Left ventricle myocardium inferior (tissue), 1 donor: ENCODE measurements around the gene MBNL2. TPM values are rescaled to one million over a fixed set of nuclear protein-coding genes. Genes with fewer than 3 reads are reported as not detected.

ENCODE experiments used
- DNase-seq: peaks from one replicate; pipeline ENCODE4 v3.0.0-alpha.2; 2020
- H3K27ac ChIP-seq: fragments of 200-600 bp; replicated peaks from 2 replicates; pipeline ENCODE4 v1.8.0; 2021
- H3K27me3 ChIP-seq: fragments of 200-600 bp; 2 replicates; pipeline ENCODE4 v1.8.0; 2021; ENCODE audit warnings: low read depth
- H3K36me3 ChIP-seq: fragments of 200-600 bp; 2 replicates; pipeline ENCODE4 v1.8.0; 2021
- H3K4me1 ChIP-seq: fragments of 200-600 bp; 2 replicates; pipeline ENCODE4 v1.8.0; 2021
- H3K4me3 ChIP-seq: fragments of 200-600 bp; 2 replicates; pipeline ENCODE4 v1.8.0; 2021; ENCODE audit warnings: mild to moderate bottlenecking, moderate library complexity
- H3K9me3 ChIP-seq: fragments of 200-600 bp; replicated peaks from 2 replicates; pipeline ENCODE4 v1.8.0; 2021
- CTCF ChIP-seq: fragments of 200-600 bp; IDR thresholded peaks from 2 replicates; pipeline ENCODE4 v1.8.0; 2021; ENCODE audit warnings: antibody characterized with exemption, mild to moderate bottlenecking, borderline replicate concordance
- intact Hi-C: fragments of 100-400 bp; cut with micrococcal nuclease; formaldehyde crosslinking; loops from one replicate; pipeline ENCODE4 v1.11.0; 2022
- total RNA-seq: library from RNA; stranded (reverse); fragmentation: NEBNext Ultra II Directional; extraction: Animal tissue kit (Norgen Biotek cat#: 25700); gene quantifications from one replicate; pipeline ENCODE4 v1.2.1, GENCODE V29; 2021
- donor health status: DM: no; HTN: yes; CAD: no; lungs with severe emphysema.

Gene MBNL2
- total RNA-seq, 1 donor from 2014 or later: 76.5 TPM

GRCh38 chr13:97392020-97392419 lies 169.9 kb downstream of the MBNL2 start:
- DNase-seq: no peak

GRCh38 chr13:97394542-97394941 lies 172.4 kb downstream of the MBNL2 start:
- no peak for DNase-seq

More at GRCh38 chr13:97392020-97392419, 169.9 kb downstream of the MBNL2 start:
- Histone ChIP-seq H3K9me3 (no peaks in the 10 kb centered on the region), H3K4me1 (peaks cover 20% of the 10 kb centered on the region), H3K27me3 (no peaks in the 10 kb centered on the region), H3K4me3 (no peak overlapping the region), H3K36me3 (peaks cover 32% of the 10 kb centered on the region), H3K27ac (no peak overlapping the region)
- intact Hi-C loops: no loop called here
- TF ChIP-seq CTCF: no peak

GRCh38 chr13:97395447-97396136 lies 173.5 kb downstream of the MBNL2 start:
- no peak overlapping the region for H3K27ac ChIP-seq
- TF ChIP-seq CTCF: no peak
- intact Hi-C loops: no loop called here
- no peak for DNase-seq
- no peaks in the 10 kb centered on the region for H3K9me3 ChIP-seq
- H3K4me3 ChIP-seq: no peak overlapping the region
- H3K27me3 ChIP-seq: no peaks in the 10 kb centered on the region
- H3K36me3 ChIP-seq: peaks cover 26% of the 10 kb centered on the region
- peaks cover 15% of the 10 kb centered on the region for H3K4me1 ChIP-seq

More at GRCh38 chr13:97394542-97394941, 172.4 kb downstream of the MBNL2 start:
- Histone ChIP-seq H3K4me3 (no peak overlapping the region), H3K27ac (no peak overlapping the region), H3K9me3 (no peaks in the 10 kb centered on the region), H3K4me1 (peaks cover 15% of the 10 kb centered on the region), H3K36me3 (peaks cover 26% of the 10 kb centered on the region), H3K27me3 (no peaks in the 10 kb centered on the region)
- TF ChIP-seq CTCF: no peak
- intact Hi-C loops: no loop called here

- intact Hi-C loops: no loop called here
- Histone ChIP-seq H3K36me3 (peaks cover 14% of the 10 kb centered on the region), H3K4me3 (no peak overlapping the region), H3K27ac (no peak overlapping the region), H3K4me1 (peaks cover 4% of the 10 kb centered on the region), H3K27me3 (no peaks in the 10 kb centered on the region), H3K9me3 (no peaks in the 10 kb centered on the region)
- DNase-seq: no peak
- TF ChIP-seq CTCF: no peak
Observed at GRCh38 chr13:97397267-97397666, 175.1 kb downstream of the MBNL2 start.

- Histone ChIP-seq H3K4me1 (peaks cover 4% of the 10 kb centered on the region), H3K27me3 (no peaks in the 10 kb centered on the region), H3K9me3 (no peaks in the 10 kb centered on the region), H3K4me3 (no peak overlapping the region), H3K36me3 (no peaks in the 10 kb centered on the region), H3K27ac (no peak overlapping the region)
- intact Hi-C loops: no loop called here
- no peak for DNase-seq
- no peak for TF ChIP-seq CTCF
Observed at GRCh38 chr13:97401421-97401820, 179.3 kb downstream of the MBNL2 start.
